SK-N-MC (cell line): ENCODE results near the gene ZNF385A.

ENCODE experiments used
- EZH2 ChIP-seq: fragments of 200-600 bp; sonication (generic); IDR thresholded peaks from one replicate; pipeline ENCODE4 v1.6.1; 2017; ENCODE audit warnings: antibody characterized with exemption
- POLR2AphosphoS5 ChIP-seq: IDR thresholded peaks from 2 replicates; pipeline ENCODE4 v1.6.1; 2012; ENCODE audit warnings: mild to moderate bottlenecking, low read depth, low read length, borderline replicate concordance

DNA sequence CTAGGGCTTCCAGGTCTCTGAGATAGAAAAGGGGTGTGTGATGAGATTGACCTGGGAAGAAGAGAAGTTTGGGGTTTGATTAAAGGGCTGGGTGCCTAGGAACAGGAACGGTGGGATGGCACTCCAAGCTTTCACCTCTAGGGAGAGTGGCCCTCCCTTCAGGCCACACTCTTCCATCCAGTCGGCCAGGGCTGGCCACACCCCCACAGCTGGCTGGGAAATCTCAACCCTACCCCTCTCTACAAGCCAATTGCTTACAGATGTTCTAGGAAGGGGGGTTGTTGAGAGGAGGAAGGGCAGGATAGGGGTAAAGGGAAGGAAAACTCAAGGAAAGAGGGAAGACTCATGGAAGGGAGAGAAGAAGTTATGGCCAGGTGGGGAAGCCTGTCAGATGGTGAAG lies 41.2 kb upstream of the ZNF385A start:
- TF ChIP-seq POLR2AphosphoS5, result no peak
- no peak for TF ChIP-seq EZH2
